SU-DHL-6 (cell line): ENCODE data around the gene BCAP31.

ENCODE experiments used
- H2AFZ ChIP-seq: fragments of 200-600 bp; sonication (generic); 2 replicates; pipeline ENCODE4 v1.6.1; 2014; ENCODE audit warnings: low read depth, mild to moderate bottlenecking, moderate library complexity, mixed read lengths, antibody characterized with exemption, low read length; ENCODE audit not compliant: severe bottlenecking
- H3F3A ChIP-seq: fragments of 200-600 bp; shearing (Covaris generic); 2 replicates; pipeline ENCODE4 v1.6.0; 2016; ENCODE audit warnings: antibody characterized with exemption, mild to moderate bottlenecking; ENCODE audit not compliant: insufficient read depth
- H3K27ac ChIP-seq: fragments of 200-600 bp; sonication (generic); 2 replicates; pipeline ENCODE4 v1.5.1; 2016; ENCODE audit warnings: low read depth, mild to moderate bottlenecking, low read length, moderate library complexity, mixed read lengths
- H3K27me3 ChIP-seq: fragments of 200-600 bp; sonication (generic), shearing (Covaris generic); 2 replicates; pipeline ENCODE4 v1.6.0; 2014; ENCODE audit warnings: mild to moderate bottlenecking, low read length
- H3K36me3 ChIP-seq: fragments of 200-600 bp; sonication (generic); 2 replicates; pipeline ENCODE4 v1.6.1; 2014; ENCODE audit warnings: mild to moderate bottlenecking, low read length, mixed read lengths
- H3K4me2 ChIP-seq: fragments of 300-600, 200-600 bp; shearing (Covaris generic), sonication (generic); 2 replicates; pipeline ENCODE4 v1.6.0; 2014; ENCODE audit warnings: low read length, low read depth, mild to moderate bottlenecking; ENCODE audit not compliant: poor library complexity, severe bottlenecking
- H3K4me3 ChIP-seq: fragments of 200-600 bp; sonication (generic); 2 replicates; pipeline ENCODE4 v1.5.1; 2014; ENCODE audit warnings: antibody characterized with exemption, low read length, mild to moderate bottlenecking, mixed read lengths; ENCODE audit not compliant: insufficient read depth, poor library complexity, severe bottlenecking
- H3K79me2 ChIP-seq: fragments of 200-600 bp; sonication (generic); 2 replicates; pipeline ENCODE4 v1.6.1; 2014; ENCODE audit warnings: mild to moderate bottlenecking, low read length, moderate library complexity; ENCODE audit not compliant: insufficient read depth
- H3K9ac ChIP-seq: fragments of 200-600 bp; sonication (generic); 2 replicates; pipeline ENCODE4 v1.7.0; 2014; ENCODE audit warnings: mild to moderate bottlenecking, low read length
- H3K9me2 ChIP-seq: fragments of 200-600 bp; sonication (generic); replicated peaks from 2 replicates; pipeline ENCODE4 v1.6.1; 2014; ENCODE audit warnings: low read length; ENCODE audit not compliant: insufficient read depth
- H3K9me3 ChIP-seq: fragments of 200-600 bp; sonication (generic); 2 replicates; pipeline ENCODE4 v1.6.1; 2014; ENCODE audit warnings: low read length, mixed read lengths; ENCODE audit not compliant: insufficient read depth
- H4K20me1 ChIP-seq: fragments of 200-600 bp; sonication (generic); 2 replicates; pipeline ENCODE4 v1.6.1; 2014; ENCODE audit warnings: low read depth, mild to moderate bottlenecking, antibody characterized with exemption, low read length, moderate library complexity, mixed read lengths
- CTCF ChIP-seq: fragments of 200-600 bp; sonication (generic); IDR thresholded peaks from one replicate; pipeline ENCODE4 v1.5.1; 2017; ENCODE audit warnings: antibody characterized with exemption, mild to moderate bottlenecking, low read length, moderate library complexity; ENCODE audit not compliant: insufficient read depth, poor library complexity, severe bottlenecking
- EZH2phosphoT487 ChIP-seq: fragments of 200-600 bp; sonication (generic), shearing (Covaris generic); conservative IDR thresholded peaks from 2 replicates; pipeline ENCODE4 v1.6.1; 2018; ENCODE audit warnings: mild to moderate bottlenecking, antibody characterized with exemption, low read length, moderate library complexity, mixed read lengths

Gene BCAP31

GRCh38 chrX:153771415-153772315 lies 47.5 kb upstream of the BCAP31 start:
- no peaks in the 10 kb centered on the region for H3K36me3 ChIP-seq
- TF ChIP-seq EZH2phosphoT487 (no peak), CTCF (no peak)
- no peaks in the 10 kb centered on the region for H3K9me3 ChIP-seq
- H2AFZ ChIP-seq = no peak overlapping the region
- H3K79me2 ChIP-seq = no peaks in the 10 kb centered on the region
- H3K4me3 ChIP-seq = no peak overlapping the region
- H3K27ac ChIP-seq = no peak overlapping the region
- H3K9me2 ChIP-seq = no peaks in the 10 kb centered on the region
- no peak overlapping the region for H3K4me2 ChIP-seq
- no peaks in the 10 kb centered on the region for H4K20me1 ChIP-seq
- no peaks in the 10 kb centered on the region for H3K27me3 ChIP-seq
- no peaks in the 10 kb centered on the region for H3F3A ChIP-seq
- H3K9ac ChIP-seq = no peak overlapping the region

GRCh38 chrX:153770601-153771414 lies 46.6 kb upstream of the BCAP31 start:
- no peak overlapping the region for H2AFZ ChIP-seq
- H3K9ac ChIP-seq = no peak overlapping the region
- H4K20me1 ChIP-seq = no peaks in the 10 kb centered on the region
- H3K27ac ChIP-seq = no peak overlapping the region
- H3K4me3 ChIP-seq = no peak overlapping the region
- H3K9me3 ChIP-seq = no peaks in the 10 kb centered on the region
- no peaks in the 10 kb centered on the region for H3K36me3 ChIP-seq
- H3K27me3 ChIP-seq = no peaks in the 10 kb centered on the region
- H3K79me2 ChIP-seq = no peaks in the 10 kb centered on the region
- no peak overlapping the region for H3K4me2 ChIP-seq
- no peak for TF ChIP-seq CTCF
- no peak for TF ChIP-seq EZH2phosphoT487
- no peaks in the 10 kb centered on the region for H3F3A ChIP-seq
- no peaks in the 10 kb centered on the region for H3K9me2 ChIP-seq

- no peaks in the 10 kb centered on the region for H3K36me3 ChIP-seq
- H3K9me3 ChIP-seq = no peaks in the 10 kb centered on the region
- no peak overlapping the region for H3K9ac ChIP-seq
- no peak overlapping the region for H2AFZ ChIP-seq
- no peaks in the 10 kb centered on the region for H3K9me2 ChIP-seq
- no peak overlapping the region for H3K4me2 ChIP-seq
- no peaks in the 10 kb centered on the region for H3F3A ChIP-seq
- TF ChIP-seq EZH2phosphoT487 = no peak
- TF ChIP-seq CTCF = no peak
- H4K20me1 ChIP-seq = no peaks in the 10 kb centered on the region
- H3K79me2 ChIP-seq = no peaks in the 10 kb centered on the region
- no peak overlapping the region for H3K4me3 ChIP-seq
- no peak overlapping the region for H3K27ac ChIP-seq
- H3K27me3 ChIP-seq = no peaks in the 10 kb centered on the region
These were observed 45.8 kb upstream of the BCAP31 start for GRCh38 chrX:153769865-153770600.
